Testis (tissue), 2 donors: Measurements from ENCODE around the gene LIN52.

Source experiments
- POLR2A ChIP-seq: fragments of 450-650 bp; IDR thresholded peaks from one replicate; pipeline ENCODE4 v1.6.1; 2017; ENCODE audit warnings: antibody characterized with exemption, mild to moderate bottlenecking, moderate library complexity
- TF ChIP-seq, protein P1 (sequence below), 3 experiments: fragments of 450-650 bp in 2 of 3; fragments of 200-600 bp in 1 of 3; sonication (generic) in 1 of 3; IDR thresholded peaks; one replicate each; pipeline ENCODE4 v1.5.1; 2016 to 2019; ENCODE audit warnings: antibody characterized with exemption in 3 of 3, mild to moderate bottlenecking in 2 of 3, moderate library complexity in 1 of 3

DNA sequence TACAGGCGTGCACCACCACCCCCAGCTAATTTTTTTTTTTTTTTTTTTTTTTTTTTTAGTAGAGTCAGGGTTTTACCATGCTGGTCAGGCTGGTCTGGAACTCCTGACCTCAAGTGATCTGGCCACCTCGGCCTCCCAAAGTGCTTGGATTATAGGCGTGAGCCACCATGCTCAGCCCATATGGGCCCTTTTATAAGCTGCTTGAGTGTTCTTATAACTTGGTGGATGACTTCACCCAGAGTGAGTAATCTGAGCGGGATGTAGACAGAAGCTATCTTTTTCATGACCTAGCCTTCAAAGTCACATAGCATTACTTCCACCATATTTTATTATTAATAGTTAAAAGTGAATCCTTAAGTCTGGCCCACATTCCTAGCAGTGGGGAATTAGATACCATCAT is 49.2 kb upstream of the LIN52 start:
- TF ChIP-seq, protein P1, sequence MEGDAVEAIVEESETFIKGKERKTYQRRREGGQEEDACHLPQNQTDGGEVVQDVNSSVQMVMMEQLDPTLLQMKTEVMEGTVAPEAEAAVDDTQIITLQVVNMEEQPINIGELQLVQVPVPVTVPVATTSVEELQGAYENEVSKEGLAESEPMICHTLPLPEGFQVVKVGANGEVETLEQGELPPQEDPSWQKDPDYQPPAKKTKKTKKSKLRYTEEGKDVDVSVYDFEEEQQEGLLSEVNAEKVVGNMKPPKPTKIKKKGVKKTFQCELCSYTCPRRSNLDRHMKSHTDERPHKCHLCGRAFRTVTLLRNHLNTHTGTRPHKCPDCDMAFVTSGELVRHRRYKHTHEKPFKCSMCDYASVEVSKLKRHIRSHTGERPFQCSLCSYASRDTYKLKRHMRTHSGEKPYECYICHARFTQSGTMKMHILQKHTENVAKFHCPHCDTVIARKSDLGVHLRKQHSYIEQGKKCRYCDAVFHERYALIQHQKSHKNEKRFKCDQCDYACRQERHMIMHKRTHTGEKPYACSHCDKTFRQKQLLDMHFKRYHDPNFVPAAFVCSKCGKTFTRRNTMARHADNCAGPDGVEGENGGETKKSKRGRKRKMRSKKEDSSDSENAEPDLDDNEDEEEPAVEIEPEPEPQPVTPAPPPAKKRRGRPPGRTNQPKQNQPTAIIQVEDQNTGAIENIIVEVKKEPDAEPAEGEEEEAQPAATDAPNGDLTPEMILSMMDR (IDR thresholded peaks at IDR 0.05), result no peak
- TF ChIP-seq POLR2A, result no peak
